Vagina (tissue), 2 donors: ENCODE data around the gene PLCL1. TPM values are rescaled to one million over a fixed set of nuclear protein-coding genes. Genes with fewer than 3 reads are reported as not detected.

Experiments
- DNase-seq, 2 donors: peaks; one replicate each; pipeline ENCODE4 v3.0.0-alpha.2; 2017; ENCODE audit errors: extremely low spot score in 2 of 2
- H3K27ac ChIP-seq: fragments of 200-600 bp; sonication (generic); one replicate; pipeline ENCODE4 v1.5.1; 2019
- H3K27me3 ChIP-seq: fragments of 200-600 bp; sonication (generic); one replicate; pipeline ENCODE4 v1.5.1; 2019
- H3K36me3 ChIP-seq, 2 donors: fragments of 200-600 bp; sonication (generic); one replicate each; pipeline ENCODE4 v1.5.1; 2017 to 2019
- H3K4me1 ChIP-seq: fragments of 200-600 bp; sonication (generic); one replicate; pipeline ENCODE4 v1.5.1; 2019
- H3K4me3 ChIP-seq, 2 donors: fragments of 200-600 bp; sonication (generic); 1 replicate in 1 of 2; 2 replicates in 1 of 2; pipeline ENCODE4 v1.5.1; 2016 to 2019
- H3K9me3 ChIP-seq: fragments of 200-600 bp; sonication (generic); one replicate; pipeline ENCODE4 v1.5.1; 2019
- CTCF ChIP-seq, 3 experiments: fragments of 450-650 bp in 2 of 3; fragments of 200-600 bp in 1 of 3; sonication (generic) in 1 of 3; IDR thresholded peaks; one replicate each; pipeline ENCODE4 v1.5.1; 2017 to 2019; ENCODE audit warnings: antibody characterized with exemption in 3 of 3, mild to moderate bottlenecking in 2 of 3, moderate library complexity in 2 of 3
- POLR2A ChIP-seq, 2 donors: fragments of 450-650 bp; IDR thresholded peaks; one replicate each; pipeline ENCODE4 v1.6.1; 2017; ENCODE audit warnings: antibody characterized with exemption in 2 of 2, mild to moderate bottlenecking in 2 of 2, moderate library complexity in 2 of 2
- POLR2AphosphoS5 ChIP-seq, 2 donors: sonication (generic); formaldehyde crosslinking; IDR thresholded peaks; one replicate each; pipeline ENCODE4 v1.9.0; 2017; ENCODE audit warnings: antibody characterized with exemption in 2 of 2, mild to moderate bottlenecking in 2 of 2, low read depth in 1 of 2; ENCODE audit not compliant: insufficient read depth in 1 of 2
- intact Hi-C: fragments of 100-400 bp; cut with DNase I; formaldehyde crosslinking; loops from one replicate; pipeline ENCODE4 v1.15.1; 2023
- total RNA-seq: library from RNA; depleted of rRNA; stranded (reverse); fragments of >200 nt; gene quantifications from one replicate; pipeline ENCODE4 v1.2.3, GENCODE V29; 2016

Gene PLCL1
- total RNA-seq, 1 donor from 2014 or later = 6.6 TPM

- no peaks in the 10 kb centered on the region for H3K36me3 ChIP-seq
- no peak for DNase-seq
- H3K9me3 ChIP-seq = no peaks in the 10 kb centered on the region
- TF ChIP-seq CTCF (IDR thresholded peaks at IDR 0.05) = no peak
- no peak overlapping the region for H3K4me3 ChIP-seq
- no peak overlapping the region for H3K27ac ChIP-seq
- H3K27me3 ChIP-seq = no peaks in the 10 kb centered on the region
- intact Hi-C loops = no loop called here
- no peaks in the 10 kb centered on the region for H3K4me1 ChIP-seq
Measured at GRCh38 chr2:198052741-198053140, 248.3 kb downstream of the PLCL1 start.

GRCh38 chr2:198053148-198053547 lies 248.8 kb downstream of the PLCL1 start:
- no peak for DNase-seq
- no peaks in the 10 kb centered on the region for H3K4me1 ChIP-seq
- H3K4me3 ChIP-seq = no peak overlapping the region
- H3K9me3 ChIP-seq = no peaks in the 10 kb centered on the region
- TF ChIP-seq CTCF (IDR thresholded peaks at IDR 0.05) (no peak), POLR2AphosphoS5 (IDR thresholded peaks at IDR 0.05; ENCODE audit: insufficient read depth in 1 of 2, low read depth in 1 of 2) (no peak), POLR2A (IDR thresholded peaks at IDR 0.05) (no peak)
- no peaks in the 10 kb centered on the region for H3K27me3 ChIP-seq
- H3K27ac ChIP-seq = no peak overlapping the region
- intact Hi-C loops = no loop called here
- no peaks in the 10 kb centered on the region for H3K36me3 ChIP-seq

GRCh38 chr2:198053776-198054175 lies 249.4 kb downstream of the PLCL1 start:
- H3K4me1 ChIP-seq = no peaks in the 10 kb centered on the region
- TF ChIP-seq POLR2A (IDR thresholded peaks at IDR 0.05) (no peak), POLR2AphosphoS5 (IDR thresholded peaks at IDR 0.05; ENCODE audit: insufficient read depth in 1 of 2, low read depth in 1 of 2) (no peak), CTCF (IDR thresholded peaks at IDR 0.05) (no peak)
- DNase-seq = no peak
- H3K27me3 ChIP-seq = no peaks in the 10 kb centered on the region
- H3K9me3 ChIP-seq = no peaks in the 10 kb centered on the region
- no peaks in the 10 kb centered on the region for H3K36me3 ChIP-seq
- no peak overlapping the region for H3K4me3 ChIP-seq
- intact Hi-C loops = no loop called here
- H3K27ac ChIP-seq = no peak overlapping the region

GRCh38 chr2:198054299-198054698 lies 249.9 kb downstream of the PLCL1 start:
- intact Hi-C loops = no loop called here

GRCh38 chr2:198055716-198056115 lies 251.3 kb downstream of the PLCL1 start:
- Histone ChIP-seq H3K36me3 (no peaks in the 10 kb centered on the region), H3K9me3 (no peaks in the 10 kb centered on the region), H3K27ac (no peak overlapping the region), H3K4me1 (no peaks in the 10 kb centered on the region), H3K4me3 (no peak overlapping the region), H3K27me3 (no peaks in the 10 kb centered on the region)
- intact Hi-C loops = no loop called here
- TF ChIP-seq POLR2AphosphoS5 (IDR thresholded peaks at IDR 0.05; ENCODE audit: insufficient read depth in 1 of 2, low read depth in 1 of 2) = no peak
- TF ChIP-seq POLR2A (IDR thresholded peaks at IDR 0.05) = no peak
- no peak for DNase-seq

More at GRCh38 chr2:198054299-198054698, 249.9 kb downstream of the PLCL1 start:
- no peaks in the 10 kb centered on the region for H3K27me3 ChIP-seq
- DNase-seq = no peak
- no peaks in the 10 kb centered on the region for H3K9me3 ChIP-seq
- H3K27ac ChIP-seq = no peak overlapping the region
- TF ChIP-seq POLR2A (IDR thresholded peaks at IDR 0.05) = no peak
- TF ChIP-seq CTCF (IDR thresholded peaks at IDR 0.05) = no peak
- TF ChIP-seq POLR2AphosphoS5 (IDR thresholded peaks at IDR 0.05; ENCODE audit: insufficient read depth in 1 of 2, low read depth in 1 of 2) = no peak
- H3K4me1 ChIP-seq = no peaks in the 10 kb centered on the region
- H3K36me3 ChIP-seq = no peaks in the 10 kb centered on the region
- no peak overlapping the region for H3K4me3 ChIP-seq

- H3K36me3 ChIP-seq = no peaks in the 10 kb centered on the region
- no peak overlapping the region for H3K4me3 ChIP-seq
- no peak overlapping the region for H3K27ac ChIP-seq
- TF ChIP-seq POLR2A (IDR thresholded peaks at IDR 0.05) (no peak), POLR2AphosphoS5 (IDR thresholded peaks at IDR 0.05; ENCODE audit: insufficient read depth in 1 of 2, low read depth in 1 of 2) (no peak), CTCF (IDR thresholded peaks at IDR 0.05) (no peak)
- no peak for DNase-seq
- no peaks in the 10 kb centered on the region for H3K27me3 ChIP-seq
- no peaks in the 10 kb centered on the region for H3K4me1 ChIP-seq
- intact Hi-C loops = no loop called here
- no peaks in the 10 kb centered on the region for H3K9me3 ChIP-seq
Measured at GRCh38 chr2:198056836-198057235, 252.4 kb downstream of the PLCL1 start.
